Amniotic stem cell (primary cell): ENCODE results near the gene DCN.

Experiments
- DNase-seq: peaks from one replicate; lab custom pipeline; 2025; lab: John Stamatoyannopoulos, UW

DCN gene

GRCh38 chr12:91100906-91101305 lies 81.7 kb downstream of the DCN start:
- no peak for DNase-seq

- DNase-seq: no peak
Observed at GRCh38 chr12:91099836-91100235, 82.8 kb downstream of the DCN start.

GRCh38 chr12:91099341-91099740 lies 83.3 kb downstream of the DCN start:
- DNase-seq: no peak

GRCh38 chr12:91098941-91099340 lies 83.7 kb downstream of the DCN start:
- DNase-seq: peak; percentile 44

- no peak for DNase-seq
Observed at GRCh38 chr12:91098461-91098860, 84.2 kb downstream of the DCN start.

- no peak for DNase-seq
Observed at GRCh38 chr12:91094957-91095356, 87.7 kb downstream of the DCN start.

- no peak for DNase-seq
Observed at GRCh38 chr12:91094032-91094662, 88.5 kb downstream of the DCN start.

GRCh38 chr12:91093341-91093740 lies 89.3 kb downstream of the DCN start:
- DNase-seq: no peak

GRCh38 chr12:91091916-91092715 lies 90.5 kb downstream of the DCN start:
- no peak for DNase-seq
